GM19193 (cell line): Measurements from ENCODE around the gene LDLRAD4.

ENCODE experiments used
- POLR2A ChIP-seq: IDR thresholded peaks from 4 replicates; pipeline ENCODE4 v1.6.1; 2011; ENCODE audit not compliant: insufficient read depth, insufficient read length; ENCODE audit errors: extremely low read depth

The LDLRAD4 gene

GRCh38 chr18:13217466-13217961 is 1.0 kb upstream of the LDLRAD4 start:
- no peak for TF ChIP-seq POLR2A

DNA sequence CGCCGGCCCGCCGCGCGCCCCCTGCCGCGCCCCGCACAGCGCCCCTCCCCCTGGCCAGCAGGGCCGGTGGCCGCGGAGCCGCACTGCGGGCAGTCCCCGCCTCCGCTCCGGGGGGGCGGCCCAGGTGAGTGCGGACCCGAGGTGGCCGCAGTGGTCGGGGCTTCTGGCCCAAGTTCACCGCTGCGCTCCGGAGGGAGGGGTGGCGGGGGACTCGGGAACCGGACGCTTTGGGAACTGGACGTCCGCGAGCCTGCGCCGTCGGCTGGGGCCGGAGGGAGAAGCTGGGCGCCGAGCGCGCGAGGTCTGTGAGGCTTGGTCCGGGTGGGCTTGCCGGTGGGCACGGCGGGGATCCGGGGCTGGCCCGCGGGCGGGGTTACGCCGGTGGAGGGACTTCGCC is 591 bp upstream of the LDLRAD4 start:
- no peak for TF ChIP-seq POLR2A

- TF ChIP-seq POLR2A = no peak
Observed at GRCh38 chr18:13218997-13219396, 437 bp downstream of the LDLRAD4 start.

- no peak for TF ChIP-seq POLR2A
Observed at GRCh38 chr18:13219593-13220159, 1.1 kb downstream of the LDLRAD4 start.

DNA sequence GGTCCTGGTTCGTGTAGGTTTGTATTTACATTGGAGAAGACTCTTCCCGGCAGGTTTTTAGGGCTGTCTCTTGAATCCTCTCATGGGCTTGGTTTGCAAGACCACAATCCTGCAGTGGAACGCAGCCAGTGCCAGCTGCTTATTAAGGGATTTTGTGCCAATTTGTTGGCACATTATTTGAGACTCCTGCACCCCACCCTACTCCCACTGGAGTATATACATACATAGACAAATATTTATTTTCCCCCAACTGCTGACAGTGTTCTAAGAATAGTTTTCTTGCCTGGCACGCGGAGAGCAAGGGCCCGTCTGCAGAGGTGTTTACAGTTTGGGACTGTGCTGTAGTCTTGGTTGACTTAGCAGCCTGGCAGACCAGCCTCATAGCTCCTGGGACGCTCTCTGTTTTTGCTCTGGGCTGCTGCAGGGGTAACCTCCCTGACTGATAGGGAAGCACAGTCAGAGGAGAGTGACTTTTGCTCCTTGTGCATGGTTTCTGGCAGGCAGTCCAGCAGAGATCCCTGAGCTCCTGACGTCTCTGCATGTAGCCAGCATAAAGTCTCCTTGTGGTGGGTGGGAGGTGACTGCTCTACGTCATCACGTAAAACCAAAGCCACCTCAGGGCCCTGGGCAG is 1.9 kb downstream of the LDLRAD4 start:
- TF ChIP-seq POLR2A = no peak

- TF ChIP-seq POLR2A = no peak
Observed at GRCh38 chr18:13221869-13222855, 3.6 kb downstream of the LDLRAD4 start.

- no peak for TF ChIP-seq POLR2A
Observed at GRCh38 chr18:13222856-13223281, 4.3 kb downstream of the LDLRAD4 start.

- no peak for TF ChIP-seq POLR2A
Observed at GRCh38 chr18:13223311-13224143, 5.0 kb downstream of the LDLRAD4 start.

- no peak for TF ChIP-seq POLR2A
Observed at GRCh38 chr18:13225261-13225660, 6.7 kb downstream of the LDLRAD4 start.

DNA sequence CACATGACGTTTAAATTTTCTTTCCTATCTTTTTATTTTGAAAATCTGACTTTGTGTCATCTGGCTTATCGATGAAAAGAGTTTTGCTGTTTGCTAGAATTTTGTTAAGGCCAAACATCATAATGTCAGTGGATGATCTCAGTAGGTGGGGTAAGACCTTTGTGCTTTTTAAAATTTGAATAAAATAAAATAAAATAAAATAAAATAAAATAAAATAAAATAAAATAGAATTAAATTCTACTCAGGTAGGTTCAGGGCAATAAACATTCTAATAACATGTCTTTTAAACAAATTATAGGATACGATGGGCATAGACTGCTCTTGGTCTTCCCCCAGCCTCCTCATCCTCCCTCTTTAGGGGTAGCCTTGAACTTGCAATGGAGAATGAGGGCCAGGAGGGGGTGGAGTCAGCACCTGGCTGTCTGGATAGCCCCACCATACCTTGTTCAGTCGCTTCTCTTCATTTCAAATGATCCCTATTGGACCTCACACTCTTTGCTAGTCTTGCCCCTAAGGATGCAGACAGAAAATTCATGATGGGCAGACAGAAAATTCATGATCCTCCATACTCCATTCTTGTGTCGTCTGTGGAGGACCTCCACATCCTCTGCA is 8.1 kb downstream of the LDLRAD4 start:
- no peak for TF ChIP-seq POLR2A

DNA sequence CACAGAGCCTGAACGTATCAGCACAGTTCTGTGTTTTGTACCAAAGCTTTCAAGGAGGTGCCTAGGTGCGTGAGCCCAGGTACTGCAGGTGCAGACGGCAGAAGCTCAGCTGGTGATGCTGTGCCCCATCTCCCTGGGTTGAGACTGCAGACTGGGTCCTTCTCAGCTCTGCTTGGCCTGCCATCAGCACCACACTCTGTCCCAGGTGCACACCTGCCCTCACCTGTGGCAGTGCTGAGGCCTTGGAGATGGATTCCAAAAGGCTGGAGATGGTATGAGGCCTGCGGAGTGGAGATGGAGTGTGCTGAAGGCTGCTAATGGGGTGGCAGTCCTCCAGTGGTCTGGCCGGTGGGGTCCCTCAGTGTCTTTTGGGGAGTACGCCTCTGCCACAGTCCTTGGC is 9.3 kb downstream of the LDLRAD4 start:
- no peak for TF ChIP-seq POLR2A

- no peak for TF ChIP-seq POLR2A
Observed at GRCh38 chr18:13229001-13229671, 10.6 kb downstream of the LDLRAD4 start.

GRCh38 chr18:13231151-13231550 is 12.6 kb downstream of the LDLRAD4 start:
- no peak for TF ChIP-seq POLR2A
